Spleen (tissue), 11 donors: Measurements from ENCODE around the gene OR5K4. TPM values are rescaled to one million over a fixed set of nuclear protein-coding genes. Genes with fewer than 3 reads are reported as not detected.

Experiments
- DNase-seq: peaks from one replicate; pipeline ENCODE4 v3.0.0-alpha.2; 2020
- H3K27ac ChIP-seq, 8 donors: fragments of 200-600 bp; sonication (generic) in 7 of 8; 1 replicate in 4 of 8; 2 replicates in 4 of 8; pipeline versions ENCODE4 v1.5.0 to v1.8.0; 2016 to 2021; ENCODE audit warnings: inconsistent platforms in 4 of 8, mild to moderate bottlenecking in 4 of 8, moderate library complexity in 1 of 8
- H3K27me3 ChIP-seq, 7 donors: fragments of 200-600 bp; sonication (generic) in 6 of 7; replicated peaks in 1 of 7; 1 replicate in 4 of 7; 2 replicates in 3 of 7; pipeline versions ENCODE4 v1.5.0 to v1.8.0; 2016 to 2021; ENCODE audit warnings: inconsistent platforms in 3 of 7, mild to moderate bottlenecking in 1 of 7
- H3K36me3 ChIP-seq, 6 donors: fragments of 200-600 bp; sonication (generic) in 5 of 6; 1 replicate in 4 of 6; 2 replicates in 2 of 6; pipeline versions ENCODE4 v1.5.0 to v1.8.0; 2016 to 2021; ENCODE audit warnings: inconsistent platforms in 2 of 6
- H3K4me1 ChIP-seq, 6 donors: fragments of 200-600 bp; sonication (generic) in 5 of 6; 1 replicate in 3 of 6; 2 replicates in 3 of 6; pipeline versions ENCODE4 v1.5.0 to v1.8.0; 2016 to 2021; ENCODE audit warnings: inconsistent platforms in 3 of 6
- H3K4me3 ChIP-seq, 8 donors: fragments of 200-600 bp; sonication (generic) in 7 of 8; 1 replicate in 4 of 8; 2 replicates in 4 of 8; pipeline versions ENCODE4 v1.5.0 to v1.8.0; 2016 to 2021; ENCODE audit warnings: inconsistent platforms in 4 of 8, mild to moderate bottlenecking in 4 of 8, moderate library complexity in 2 of 8
- H3K9me3 ChIP-seq, 8 donors: fragments of 200-600 bp; sonication (generic) in 7 of 8; 1 replicate in 4 of 8; 2 replicates in 4 of 8; pipeline versions ENCODE4 v1.5.0 to v1.8.0; 2016 to 2021; ENCODE audit warnings: inconsistent platforms in 4 of 8
- intact Hi-C: fragments of 100-400 bp; cut with DNase I; formaldehyde crosslinking; loops from one replicate; pipeline ENCODE4 v1.15.0; 2023; ENCODE audit warnings: low total_unique reads
- polyA plus RNA-seq, 3 donors: library from polyadenylated mRNA; stranded (reverse); fragments of 200-250 nt; gene quantifications; one replicate each; pipeline ENCODE4 v1.2.1, GENCODE V29; 2013
- total RNA-seq, 7 donors: library from RNA; depleted of rRNA in 3 of 7; stranded (reverse); fragments of >200 nt in 3 of 7; fragmentation: NEBNext Ultra II Directional in 4 of 7; extraction: Animal tissue kit (Norgen Biotek cat#: 25700) in 4 of 7; gene quantifications; one replicate each; pipeline versions ENCODE4 v1.1.0 to v1.2.1, GENCODE V29; 2016 to 2021
- TF ChIP-seq, protein P1 (sequence below), 11 experiments: fragments of 200-600 bp in 7 of 11; fragments of 450-650 bp in 4 of 11; sonication (generic) in 4 of 11; IDR thresholded peaks in 8 of 11; conservative IDR thresholded peaks in 3 of 11; 1 replicate in 7 of 11; 2 replicates in 4 of 11; pipeline versions ENCODE4 v1.4.0 to v1.8.0; 2016 to 2021; ENCODE audit warnings: antibody characterized with exemption in 11 of 11, inconsistent platforms in 4 of 11, mild to moderate bottlenecking in 1 of 11
- donor health status: healthy with polysubstance abuse.
- donor health status: DM: no; HTN: no; CAD: no; lungs with moderate emphysema.
- donor health status: DM: no; HTN: no; CAD: no.
- donor health status: Bipolar disorder and iron deficiency.
- donor health status: healthy.
- donor health status: DM: no; HTN: no; CAD: no.
- donor health status: DM: yes; HTN: yes; CAD: no.

OR5K4 gene
- total and polyA plus RNA-seq, 10 donors: not detected

DNA sequence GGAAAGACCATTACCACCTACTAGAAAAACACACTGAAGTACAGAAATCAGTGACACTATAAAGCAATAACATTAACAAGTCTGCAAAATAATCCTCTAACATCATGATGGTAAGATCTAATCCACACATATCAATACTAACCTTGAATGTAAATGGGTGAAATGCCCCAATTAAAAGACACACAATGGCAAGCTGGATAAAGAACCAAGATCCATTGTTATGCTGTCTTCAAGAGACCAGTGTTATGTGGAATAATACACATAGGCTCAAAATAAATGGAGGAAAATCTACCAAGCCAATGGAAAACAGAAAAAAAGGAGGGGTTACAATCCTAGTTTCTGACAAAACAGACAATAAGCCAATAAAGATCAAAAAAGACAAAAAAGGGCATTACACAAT, 50.4 kb downstream of the OR5K4 start:
- Histone ChIP-seq H3K9me3 (peaks cover 0 to 87% (median 64%) of the 10 kb centered on the region in 8 donors), H3K4me3 (no peak overlapping the region), H3K27me3 (no peaks in the 10 kb centered on the region), H3K4me1 (no peaks in the 10 kb centered on the region), H3K36me3 (no peaks in the 10 kb centered on the region), H3K27ac (no peak overlapping the region)
- intact Hi-C loops: no loop called here
- no peak for DNase-seq
- TF ChIP-seq, protein P1, sequence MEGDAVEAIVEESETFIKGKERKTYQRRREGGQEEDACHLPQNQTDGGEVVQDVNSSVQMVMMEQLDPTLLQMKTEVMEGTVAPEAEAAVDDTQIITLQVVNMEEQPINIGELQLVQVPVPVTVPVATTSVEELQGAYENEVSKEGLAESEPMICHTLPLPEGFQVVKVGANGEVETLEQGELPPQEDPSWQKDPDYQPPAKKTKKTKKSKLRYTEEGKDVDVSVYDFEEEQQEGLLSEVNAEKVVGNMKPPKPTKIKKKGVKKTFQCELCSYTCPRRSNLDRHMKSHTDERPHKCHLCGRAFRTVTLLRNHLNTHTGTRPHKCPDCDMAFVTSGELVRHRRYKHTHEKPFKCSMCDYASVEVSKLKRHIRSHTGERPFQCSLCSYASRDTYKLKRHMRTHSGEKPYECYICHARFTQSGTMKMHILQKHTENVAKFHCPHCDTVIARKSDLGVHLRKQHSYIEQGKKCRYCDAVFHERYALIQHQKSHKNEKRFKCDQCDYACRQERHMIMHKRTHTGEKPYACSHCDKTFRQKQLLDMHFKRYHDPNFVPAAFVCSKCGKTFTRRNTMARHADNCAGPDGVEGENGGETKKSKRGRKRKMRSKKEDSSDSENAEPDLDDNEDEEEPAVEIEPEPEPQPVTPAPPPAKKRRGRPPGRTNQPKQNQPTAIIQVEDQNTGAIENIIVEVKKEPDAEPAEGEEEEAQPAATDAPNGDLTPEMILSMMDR (IDR thresholded peaks at IDR 0.05 in 8 of 11, conservative IDR thresholded peaks at IDR 0.05 in 3 of 11): no peak

Other genes starting within 250 kb of the OR5K4 start
- gene OR5H1, start 223.1 kb upstream of the OR5K4 start, total RNA-seq: not detected
- gene OR5H1, start 223.1 kb upstream of the OR5K4 start, polyA plus RNA-seq: not detected
- gene OR5H14, start 206.4 kb upstream of the OR5K4 start, total RNA-seq: not detected
- not detected for gene OR5H14, start 206.4 kb upstream of the OR5K4 start, polyA plus RNA-seq
- not detected for gene OR5H15, start 187.2 kb upstream of the OR5K4 start, total RNA-seq
- not detected for gene OR5H15, start 187.2 kb upstream of the OR5K4 start, polyA plus RNA-seq
- gene OR5H6, start 89.6 kb upstream of the OR5K4 start, total RNA-seq: not detected
- gene OR5H6, start 89.6 kb upstream of the OR5K4 start, polyA plus RNA-seq: not detected
- not detected for gene OR5H2, start 71.3 kb upstream of the OR5K4 start, total RNA-seq
- not detected for gene OR5H2, start 71.3 kb upstream of the OR5K4 start, polyA plus RNA-seq
- not detected for gene OR5K3, start 36.8 kb downstream of the OR5K4 start, total RNA-seq
- gene OR5K3, start 36.8 kb downstream of the OR5K4 start, polyA plus RNA-seq: not detected
- not detected for gene OR5K1, start 109.3 kb downstream of the OR5K4 start, total RNA-seq
- gene OR5K1, start 109.3 kb downstream of the OR5K4 start, polyA plus RNA-seq: not detected
- gene OR5K2, start 143.8 kb downstream of the OR5K4 start, total RNA-seq: not detected
- not detected for gene OR5K2, start 143.8 kb downstream of the OR5K4 start, polyA plus RNA-seq
- 100 to 1,000 TPM in 5 of 7 donors, 10 to 100 TPM in 2; 84.0 to 174 (median 114) TPM for gene CLDND1, start 169.0 kb downstream of the OR5K4 start, total RNA-seq
- 10 to 100 TPM; 26.1 to 30.7 (median 28.2) TPM for gene CLDND1, start 169.0 kb downstream of the OR5K4 start, polyA plus RNA-seq
- 10 to 100 TPM in 1 of 7 donors, 1 to 10 TPM in 5, not detected in 1; 1.8 to 11.9 (median 5.6) TPM for gene GPR15, start 178.1 kb downstream of the OR5K4 start, total RNA-seq
- gene GPR15, start 178.1 kb downstream of the OR5K4 start, polyA plus RNA-seq: under 1 TPM; 0.30 to 0.86 (median 0.49) TPM
- 10 to 100 TPM; 14.5 to 26.0 (median 18.8) TPM for gene CPOX, start 239.8 kb downstream of the OR5K4 start, total RNA-seq
- 10 to 100 TPM in 2 of 3 donors, 1 to 10 TPM in 1; 9.8 to 14.8 (median 14.0) TPM for gene CPOX, start 239.8 kb downstream of the OR5K4 start, polyA plus RNA-seq